ENCODE results near the gene ELFN2.

The ELFN2 gene

GRCh38 chr22:37407856-37408255, 19.4 kb downstream of the ELFN2 start:
- H3K36me3 ChIP-seq = no peaks in the 10 kb centered on the region
- no peaks in the 10 kb centered on the region for H3K4me1 ChIP-seq (ENCODE audit: control insufficient read depth in 1 of 2, insufficient read depth in 1 of 2, low read depth in 1 of 2, low read length in 1 of 2)
- H3K4me3 ChIP-seq (ENCODE audit: low read depth in 1 of 2, low read length in 1 of 2) = no peak overlapping the region
- H3K27me3 ChIP-seq = peaks cover 28% of the 10 kb centered on the region
- H3K27ac ChIP-seq = no peak overlapping the region
- H3K9me3 ChIP-seq = no peaks in the 10 kb centered on the region
- TF ChIP-seq CTCF (IDR thresholded peaks at IDR 0.05) = no peak

- Histone ChIP-seq H3K9me3 (no peaks in the 10 kb centered on the region), H3K36me3 (no peaks in the 10 kb centered on the region), H3K4me1 (ENCODE audit: control insufficient read depth in 1 of 2, insufficient read depth in 1 of 2, low read depth in 1 of 2, low read length in 1 of 2) (no peaks in the 10 kb centered on the region), H3K27ac (no peak overlapping the region), H3K27me3 (peaks cover 21% of the 10 kb centered on the region), H3K4me3 (ENCODE audit: low read depth in 1 of 2, low read length in 1 of 2) (no peak overlapping the region)
- TF ChIP-seq CTCF (IDR thresholded peaks at IDR 0.05) = no peak
Observed at GRCh38 chr22:37406441-37407235, 20.6 kb downstream of the ELFN2 start.

GRCh38 chr22:37404091-37404490, 23.2 kb downstream of the ELFN2 start:
- Histone ChIP-seq H3K9me3 (no peaks in the 10 kb centered on the region), H3K4me3 (ENCODE audit: low read depth in 1 of 2, low read length in 1 of 2) (no peak overlapping the region), H3K27ac (no peak overlapping the region), H3K27me3 (peaks cover 3% of the 10 kb centered on the region), H3K4me1 (ENCODE audit: control insufficient read depth in 1 of 2, insufficient read depth in 1 of 2, low read depth in 1 of 2, low read length in 1 of 2) (no peaks in the 10 kb centered on the region), H3K36me3 (no peaks in the 10 kb centered on the region)
- no peak for TF ChIP-seq CTCF (IDR thresholded peaks at IDR 0.05)

GRCh38 chr22:37403267-37403960, 23.9 kb downstream of the ELFN2 start:
- no peaks in the 10 kb centered on the region for H3K9me3 ChIP-seq
- H3K27me3 ChIP-seq = no peaks in the 10 kb centered on the region
- no peak overlapping the region for H3K4me3 ChIP-seq (ENCODE audit: low read depth in 1 of 2, low read length in 1 of 2)
- H3K27ac ChIP-seq = no peak overlapping the region
- no peaks in the 10 kb centered on the region for H3K36me3 ChIP-seq
- TF ChIP-seq CTCF (IDR thresholded peaks at IDR 0.05) = no peak
- H3K4me1 ChIP-seq (ENCODE audit: control insufficient read depth in 1 of 2, insufficient read depth in 1 of 2, low read depth in 1 of 2, low read length in 1 of 2) = no peaks in the 10 kb centered on the region

GRCh38 chr22:37402184-37402506, 25.1 kb downstream of the ELFN2 start:
- H3K36me3 ChIP-seq = no peaks in the 10 kb centered on the region
- no peaks in the 10 kb centered on the region for H3K27me3 ChIP-seq
- no peak for TF ChIP-seq CTCF (IDR thresholded peaks at IDR 0.05)
- H3K4me1 ChIP-seq (ENCODE audit: control insufficient read depth in 1 of 2, insufficient read depth in 1 of 2, low read depth in 1 of 2, low read length in 1 of 2) = no peaks in the 10 kb centered on the region
- no peak overlapping the region for H3K27ac ChIP-seq
- no peak overlapping the region for H3K4me3 ChIP-seq (ENCODE audit: low read depth in 1 of 2, low read length in 1 of 2)
- H3K9me3 ChIP-seq = no peaks in the 10 kb centered on the region
